ENCODE measurements around the gene MSL1. TPM values are rescaled to one million over a fixed set of nuclear protein-coding genes. Genes with fewer than 3 reads are reported as not detected.

Gene MSL1
- total RNA-seq, 1 donor = 31.8 TPM

DNA sequence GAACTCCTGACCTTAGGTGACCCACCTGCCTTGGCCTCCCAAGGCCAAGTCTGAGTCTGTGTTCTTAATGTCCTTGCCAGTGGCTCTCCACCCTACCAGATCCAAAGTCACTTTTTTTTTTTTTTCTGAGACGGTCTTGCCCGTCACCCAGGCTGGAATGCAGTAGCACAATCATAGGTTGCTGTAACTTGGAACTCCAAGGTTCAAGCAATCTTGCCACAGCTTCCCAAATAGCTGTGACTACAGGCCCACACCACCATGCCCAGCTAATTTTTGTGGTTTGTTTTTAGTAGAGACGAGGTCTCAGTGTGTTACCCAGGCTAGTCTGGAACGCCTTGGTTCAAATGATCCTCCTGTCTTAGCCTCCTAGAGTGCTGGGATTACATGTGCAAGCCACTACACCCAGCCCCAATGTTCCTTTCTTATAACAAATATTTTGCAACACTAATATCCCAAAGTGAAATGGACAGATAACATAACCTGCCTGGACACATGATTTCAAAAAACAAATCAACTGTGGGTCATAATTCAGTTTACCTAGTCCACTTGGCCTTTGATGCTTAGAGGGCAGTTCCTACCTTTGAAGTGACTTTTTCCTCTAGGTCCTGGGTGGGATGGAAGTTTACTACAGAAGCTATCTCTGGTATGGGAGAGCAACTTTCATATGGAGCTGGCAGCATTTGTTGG lies 51.5 kb downstream of the MSL1 start:
- no peak for DNase-seq (ENCODE audit: low read depth in 2 of 3, low spot score in 2 of 3)

- DNase-seq (ENCODE audit: low read depth in 2 of 3, low spot score in 2 of 3) = no peak
Observed at GRCh38 chr17:40173778-40174135, 52.0 kb downstream of the MSL1 start.

DNA sequence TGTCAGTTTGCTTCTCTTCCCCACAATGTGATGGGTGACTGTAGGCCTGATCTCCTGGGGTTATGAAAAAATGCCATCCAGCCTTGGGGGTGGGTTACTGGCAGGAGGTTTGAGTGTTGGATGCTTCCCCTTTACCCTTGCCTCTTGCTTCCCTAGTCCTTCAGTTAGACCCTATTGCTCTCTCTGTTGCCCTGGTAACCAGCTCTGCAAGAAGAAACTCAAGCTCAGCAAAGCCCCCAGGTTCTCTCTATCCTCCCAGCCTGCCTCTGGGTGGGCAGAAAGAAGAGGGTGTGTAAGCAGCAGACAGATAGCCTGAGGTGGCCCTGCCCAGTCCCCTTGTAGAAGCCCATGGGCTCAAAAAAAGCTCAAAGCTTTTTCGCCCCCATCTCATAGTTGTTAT lies 52.7 kb downstream of the MSL1 start:
- peak in 1 of 3 donors; percentile 21 for DNase-seq (ENCODE audit: low read depth in 2 of 3, low spot score in 2 of 3)

DNA sequence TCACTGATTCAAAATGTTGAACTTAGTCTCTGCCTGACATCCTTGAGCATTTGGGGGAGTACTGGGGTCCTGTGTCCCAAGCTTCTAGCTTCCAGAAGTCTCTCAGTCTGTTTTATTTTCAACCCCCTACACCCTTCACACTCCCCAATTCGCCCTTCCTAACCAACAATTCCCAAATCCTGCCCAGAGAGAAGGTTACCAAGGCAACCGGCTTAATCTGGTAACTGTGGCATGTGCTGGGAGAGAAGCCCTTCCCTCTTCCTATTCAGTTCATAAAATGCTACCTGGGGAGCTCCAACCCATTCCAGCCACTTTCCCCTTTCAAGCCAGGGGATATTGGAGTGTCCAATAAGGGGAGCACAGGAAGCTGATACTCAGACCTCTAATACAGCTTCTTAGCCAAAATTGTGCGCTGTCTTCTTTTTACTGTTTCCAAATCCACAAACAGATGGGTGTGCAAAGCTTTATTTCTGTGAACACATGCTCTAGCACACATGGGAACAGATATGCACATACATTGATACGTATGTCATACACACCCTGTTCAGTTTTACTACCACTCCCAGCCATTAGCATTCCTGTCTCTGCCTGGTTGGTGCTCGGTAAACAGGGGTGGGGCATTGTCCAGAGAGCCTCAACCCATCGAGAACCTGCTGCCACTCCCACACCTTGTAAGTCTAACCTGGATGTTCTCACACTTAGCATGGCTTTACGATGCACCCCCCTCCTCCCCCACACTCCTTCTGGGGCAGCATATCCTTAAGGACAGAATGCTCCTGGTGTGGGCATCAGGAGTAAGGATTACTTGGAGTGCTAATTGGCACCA lies 54.4 kb downstream of the MSL1 start:
- DNase-seq (ENCODE audit: low read depth in 2 of 3, low spot score in 2 of 3) = no peak

DNA sequence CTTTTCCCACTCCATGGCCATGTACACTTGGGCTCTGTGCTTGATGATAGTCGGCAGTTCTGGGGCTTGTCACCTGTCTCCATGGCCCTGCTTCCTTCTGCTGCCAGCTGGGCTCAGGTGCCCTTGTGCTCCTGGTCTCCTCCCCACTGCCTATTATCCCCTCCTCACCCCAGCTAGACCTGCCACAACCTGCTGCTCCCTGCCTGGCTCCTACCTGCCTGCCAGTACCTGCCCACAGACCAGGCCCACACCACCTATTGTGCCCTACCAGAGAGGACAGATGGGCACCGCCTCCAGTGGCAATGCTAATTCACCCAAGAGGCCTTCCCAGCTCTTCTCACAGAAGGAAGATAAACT lies 55.0 kb downstream of the MSL1 start:
- DNase-seq (ENCODE audit: low read depth in 2 of 3, low spot score in 2 of 3) = no peak

GRCh38 chr17:40177275-40177874 lies 55.6 kb downstream of the MSL1 start, which contains the start of gene RAPGEFL1:
TSS of gene RAPGEFL1 (plus strand) at chr17:40177470. CDS start at chr17:40177862, 392 bp downstream.
- DNase-seq (ENCODE audit: low read depth in 2 of 3, low spot score in 2 of 3) = peak; percentile 58 to 81 (median 80)

DNA sequence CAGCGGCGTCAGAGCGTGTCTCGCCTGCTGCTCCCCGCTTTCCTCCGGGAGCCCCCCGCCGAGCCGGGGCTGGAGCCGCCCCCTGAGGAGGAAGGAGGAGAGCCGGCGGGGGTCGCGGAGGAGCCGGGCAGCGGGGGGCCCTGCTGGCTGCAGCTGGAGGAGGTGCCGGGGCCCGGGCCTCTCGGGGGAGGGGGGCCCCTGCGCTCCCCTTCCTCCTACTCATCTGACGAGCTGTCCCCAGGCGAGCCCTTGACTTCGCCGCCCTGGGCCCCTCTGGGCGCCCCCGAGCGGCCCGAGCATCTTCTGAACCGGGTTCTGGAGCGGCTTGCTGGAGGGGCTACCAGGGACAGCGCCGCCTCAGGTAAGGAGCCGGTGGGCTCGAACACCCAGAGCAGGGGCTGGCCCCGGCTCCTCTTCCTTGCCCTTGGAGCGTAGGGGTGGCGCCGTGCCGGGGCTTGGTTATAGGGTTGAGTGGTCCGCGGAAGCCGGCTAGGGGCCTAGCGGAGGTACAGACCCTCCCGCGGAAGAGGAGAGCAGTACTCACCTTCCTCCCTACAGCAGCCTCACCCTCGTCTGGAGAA lies 56.3 kb downstream of the MSL1 start:
- no peak for DNase-seq (ENCODE audit: low read depth in 2 of 3, low spot score in 2 of 3)

GRCh38 chr17:40178660-40179059 lies 56.9 kb downstream of the MSL1 start:
- DNase-seq (ENCODE audit: low read depth in 2 of 3, low spot score in 2 of 3) = no peak

DNA sequence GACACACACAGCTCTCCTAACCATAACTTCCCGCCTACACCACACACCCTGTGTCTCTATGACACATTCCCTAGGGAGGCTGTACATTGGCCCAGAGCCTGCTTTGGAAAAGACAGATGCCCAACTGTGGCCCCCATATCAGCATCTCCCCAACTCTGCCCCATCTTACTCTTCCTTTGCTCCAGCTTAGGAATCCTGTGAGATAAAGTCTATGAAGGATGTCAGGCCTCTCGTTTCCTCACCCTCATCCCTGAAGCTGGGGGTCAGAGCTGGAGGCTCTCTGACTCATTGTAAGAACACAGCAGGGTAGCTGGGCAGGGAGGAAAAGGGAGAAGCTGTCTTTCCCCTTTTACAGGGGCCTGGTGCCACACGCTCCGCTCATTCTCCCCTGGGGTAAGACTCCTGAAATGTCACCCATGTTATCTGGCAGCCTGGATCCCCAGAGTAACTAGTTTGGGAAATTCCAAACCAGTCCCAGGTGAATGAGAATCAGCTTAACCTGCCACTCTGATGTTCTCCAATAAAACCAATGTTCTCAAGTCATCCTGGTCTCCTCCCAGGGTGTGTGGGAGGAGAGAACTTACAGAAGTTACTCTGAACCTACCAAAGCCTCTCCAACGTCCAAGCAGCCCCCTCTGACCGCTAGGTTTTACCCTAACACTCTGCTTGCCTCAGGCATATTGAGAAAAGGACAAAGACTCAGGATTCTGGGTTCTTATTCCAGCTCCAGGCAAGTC lies 58.3 kb downstream of the MSL1 start:
- no peak for DNase-seq (ENCODE audit: low read depth in 2 of 3, low spot score in 2 of 3)

DNA sequence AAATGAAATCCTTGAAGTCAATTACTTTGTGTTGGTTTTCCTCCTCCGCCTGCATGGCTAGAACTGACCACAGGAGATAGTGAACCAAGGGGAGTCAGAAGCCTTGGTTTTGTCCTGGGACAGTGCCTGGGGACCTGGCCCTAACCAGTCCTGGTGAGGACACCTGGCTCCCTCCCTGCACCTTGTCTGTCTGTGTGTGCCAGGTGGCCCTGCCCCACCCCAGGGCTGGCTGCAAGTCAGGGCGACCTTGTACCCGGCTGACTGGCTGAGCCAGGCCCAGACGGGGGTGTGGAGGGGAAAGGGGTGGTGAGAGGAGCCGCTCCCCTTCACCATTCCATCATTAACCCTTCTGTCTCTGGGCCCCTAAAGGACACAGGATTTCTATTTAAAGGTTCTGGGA lies 58.9 kb downstream of the MSL1 start:
- DNase-seq (ENCODE audit: low read depth in 2 of 3, low spot score in 2 of 3) = no peak

DNA sequence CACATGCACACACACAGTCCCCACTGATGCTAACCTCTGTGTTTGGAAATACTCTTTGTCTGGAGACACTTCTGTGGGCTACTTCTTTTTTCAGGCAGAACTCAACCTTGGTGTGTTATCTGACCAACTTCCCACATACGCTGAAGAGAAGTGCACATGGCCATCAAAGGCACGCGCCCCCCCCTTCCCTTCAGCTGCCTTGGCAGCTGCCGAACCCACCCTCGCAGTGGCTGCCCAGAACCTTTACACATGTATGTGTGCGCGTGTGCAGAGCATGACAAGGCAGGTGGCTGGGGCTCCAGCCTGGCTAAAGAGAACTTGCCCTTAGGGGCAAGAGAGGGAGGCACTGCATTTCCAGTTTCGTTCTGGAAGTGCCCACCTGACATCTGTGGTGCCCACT lies 59.4 kb downstream of the MSL1 start:
- no peak for DNase-seq (ENCODE audit: low read depth in 2 of 3, low spot score in 2 of 3)

DNA sequence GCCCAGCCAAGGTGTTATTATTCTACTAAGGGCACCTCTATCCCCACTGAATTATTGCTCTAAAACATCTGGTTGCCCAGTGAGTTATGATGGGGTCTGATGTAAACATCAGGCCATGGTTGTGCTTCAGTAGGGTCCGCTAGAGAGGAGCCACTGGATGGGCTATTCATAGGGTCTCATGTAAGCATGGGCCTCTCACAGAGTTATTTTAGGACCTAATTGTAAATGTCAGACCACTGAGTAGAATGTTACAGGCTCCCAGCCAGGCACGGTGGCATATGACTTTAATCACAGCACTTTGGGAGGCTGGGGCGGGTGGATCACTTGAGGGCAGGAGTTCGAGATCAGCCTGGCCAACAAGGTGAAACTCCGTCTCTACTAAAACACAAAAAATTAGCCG lies 60.8 kb downstream of the MSL1 start:
- no peak for DNase-seq (ENCODE audit: low read depth in 2 of 3, low spot score in 2 of 3)

Other genes starting within 250 kb of the MSL1 start
- 2.2 TPM for gene GSDMB, start 203.3 kb upstream of the MSL1 start, total RNA-seq
- gene ORMDL3, start 194.4 kb upstream of the MSL1 start, total RNA-seq = 39.3 TPM
- gene LRRC3C, start 194.2 kb upstream of the MSL1 start, total RNA-seq = under 0.01 TPM
- not detected for gene GSDMA, start 159.0 kb upstream of the MSL1 start, total RNA-seq
- gene PSMD3, start 141.2 kb upstream of the MSL1 start, total RNA-seq = 120 TPM
- under 0.01 TPM for gene CSF3, start 106.5 kb upstream of the MSL1 start, total RNA-seq
- gene MED24, start 67.6 kb upstream of the MSL1 start, total RNA-seq = 96.9 TPM
- gene THRA, start 59.0 kb upstream of the MSL1 start, total RNA-seq = 31.0 TPM
- 1.6 TPM for gene NR1D1, start 21.4 kb upstream of the MSL1 start, total RNA-seq
- gene CASC3, start 18.6 kb downstream of the MSL1 start, total RNA-seq = 38.8 TPM
- gene RAPGEFL1, start 55.5 kb downstream of the MSL1 start, total RNA-seq = 1.1 TPM
- 4.6 TPM for gene WIPF2, start 97.3 kb downstream of the MSL1 start, total RNA-seq
- gene CDC6, start 165.9 kb downstream of the MSL1 start, total RNA-seq = 4.0 TPM
- gene RARA, start 187.2 kb downstream of the MSL1 start, total RNA-seq = 40.9 TPM
- gene GJD3, start 242.8 kb downstream of the MSL1 start, total RNA-seq = 0.27 TPM

All from hematopoietic multipotent progenitor cell (in vitro differentiated cells).